Measurements from ENCODE around the gene PDS5B.
"Not testable (repeated sequence)": the region's sequence is repeated elsewhere in the genome, so short reads cannot be mapped to it uniquely, and the experiment has no call there.

The PDS5B gene, protein sequence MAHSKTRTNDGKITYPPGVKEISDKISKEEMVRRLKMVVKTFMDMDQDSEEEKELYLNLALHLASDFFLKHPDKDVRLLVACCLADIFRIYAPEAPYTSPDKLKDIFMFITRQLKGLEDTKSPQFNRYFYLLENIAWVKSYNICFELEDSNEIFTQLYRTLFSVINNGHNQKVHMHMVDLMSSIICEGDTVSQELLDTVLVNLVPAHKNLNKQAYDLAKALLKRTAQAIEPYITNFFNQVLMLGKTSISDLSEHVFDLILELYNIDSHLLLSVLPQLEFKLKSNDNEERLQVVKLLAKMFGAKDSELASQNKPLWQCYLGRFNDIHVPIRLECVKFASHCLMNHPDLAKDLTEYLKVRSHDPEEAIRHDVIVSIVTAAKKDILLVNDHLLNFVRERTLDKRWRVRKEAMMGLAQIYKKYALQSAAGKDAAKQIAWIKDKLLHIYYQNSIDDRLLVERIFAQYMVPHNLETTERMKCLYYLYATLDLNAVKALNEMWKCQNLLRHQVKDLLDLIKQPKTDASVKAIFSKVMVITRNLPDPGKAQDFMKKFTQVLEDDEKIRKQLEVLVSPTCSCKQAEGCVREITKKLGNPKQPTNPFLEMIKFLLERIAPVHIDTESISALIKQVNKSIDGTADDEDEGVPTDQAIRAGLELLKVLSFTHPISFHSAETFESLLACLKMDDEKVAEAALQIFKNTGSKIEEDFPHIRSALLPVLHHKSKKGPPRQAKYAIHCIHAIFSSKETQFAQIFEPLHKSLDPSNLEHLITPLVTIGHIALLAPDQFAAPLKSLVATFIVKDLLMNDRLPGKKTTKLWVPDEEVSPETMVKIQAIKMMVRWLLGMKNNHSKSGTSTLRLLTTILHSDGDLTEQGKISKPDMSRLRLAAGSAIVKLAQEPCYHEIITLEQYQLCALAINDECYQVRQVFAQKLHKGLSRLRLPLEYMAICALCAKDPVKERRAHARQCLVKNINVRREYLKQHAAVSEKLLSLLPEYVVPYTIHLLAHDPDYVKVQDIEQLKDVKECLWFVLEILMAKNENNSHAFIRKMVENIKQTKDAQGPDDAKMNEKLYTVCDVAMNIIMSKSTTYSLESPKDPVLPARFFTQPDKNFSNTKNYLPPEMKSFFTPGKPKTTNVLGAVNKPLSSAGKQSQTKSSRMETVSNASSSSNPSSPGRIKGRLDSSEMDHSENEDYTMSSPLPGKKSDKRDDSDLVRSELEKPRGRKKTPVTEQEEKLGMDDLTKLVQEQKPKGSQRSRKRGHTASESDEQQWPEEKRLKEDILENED (N-terminal part only)

DNA sequence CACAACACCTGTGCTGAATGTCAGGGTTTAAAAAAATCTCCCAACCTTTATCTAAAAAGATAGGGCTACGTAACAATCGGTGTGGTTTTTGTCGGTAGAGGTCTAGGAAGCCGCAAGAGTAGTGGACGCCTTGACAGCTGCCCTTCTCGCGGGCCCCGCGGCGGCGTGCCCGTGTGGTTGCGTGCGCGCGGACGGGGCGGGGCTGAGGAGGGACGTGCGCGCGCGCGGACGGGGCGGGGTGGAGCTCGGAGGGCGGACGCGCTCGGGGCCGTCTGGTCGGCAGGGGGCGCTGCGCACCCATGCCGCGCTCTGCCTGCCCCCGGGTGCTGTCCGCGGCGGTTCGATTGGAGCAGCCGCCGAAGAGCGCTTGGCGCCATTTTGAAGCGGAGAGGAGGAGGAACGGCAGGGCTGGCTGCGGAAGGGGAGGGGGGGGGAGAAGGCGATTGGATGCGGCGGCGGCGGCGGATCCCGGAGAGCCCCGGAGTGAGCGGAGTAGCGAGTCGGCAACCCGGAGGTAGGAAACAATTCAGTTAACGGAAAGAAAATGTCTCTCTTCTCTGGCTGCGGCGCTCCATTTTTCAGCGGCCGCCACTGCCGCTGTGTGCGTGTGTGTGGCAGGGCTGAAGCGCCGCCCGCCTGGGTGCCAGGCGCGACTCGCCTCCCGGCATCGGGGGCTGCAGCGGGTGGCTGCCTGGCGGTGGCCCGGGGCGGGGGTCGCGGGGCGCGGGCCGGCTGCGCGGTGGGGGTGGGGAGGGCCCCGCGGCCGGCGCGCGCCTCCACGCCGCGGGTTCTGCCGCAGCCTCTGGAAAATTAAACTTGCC lies at the start of gene PDS5B:
PDS5B (plus strand) TSS at position 373 of the 821 bp plus-strand sequence. CDS start 62,321 bp downstream, outside the sequence.
- DNase-seq: peak; percentile 97

DNA sequence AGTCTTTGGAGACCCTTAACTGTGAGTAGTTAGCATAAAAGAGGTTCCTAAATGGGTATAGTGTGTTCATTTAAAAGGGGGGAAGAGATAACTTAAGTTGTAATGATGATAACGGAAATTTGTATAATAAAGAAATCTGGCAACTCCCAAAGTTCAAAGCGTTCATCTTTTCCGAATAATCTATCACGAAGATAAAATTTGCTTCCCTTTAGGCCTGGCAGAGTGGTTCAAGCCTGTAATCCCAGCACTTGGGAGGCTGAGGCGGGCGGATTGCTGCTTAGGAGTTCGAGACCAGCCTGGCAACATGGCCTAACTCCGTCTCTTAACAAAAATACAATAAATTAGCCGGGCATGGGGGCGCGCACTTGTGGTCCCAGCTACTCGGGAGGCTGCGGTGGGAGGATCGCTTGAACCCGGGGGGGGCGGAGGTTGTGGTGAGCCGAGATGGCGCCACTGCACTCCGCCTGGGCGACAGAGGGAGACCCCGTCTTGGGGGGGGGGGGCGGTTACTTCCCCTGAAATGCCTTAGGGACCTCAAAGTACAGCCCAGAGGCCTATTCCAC lies 48.6 kb upstream of the PDS5B start:
- DNase-seq: peak; percentile 43

DNA sequence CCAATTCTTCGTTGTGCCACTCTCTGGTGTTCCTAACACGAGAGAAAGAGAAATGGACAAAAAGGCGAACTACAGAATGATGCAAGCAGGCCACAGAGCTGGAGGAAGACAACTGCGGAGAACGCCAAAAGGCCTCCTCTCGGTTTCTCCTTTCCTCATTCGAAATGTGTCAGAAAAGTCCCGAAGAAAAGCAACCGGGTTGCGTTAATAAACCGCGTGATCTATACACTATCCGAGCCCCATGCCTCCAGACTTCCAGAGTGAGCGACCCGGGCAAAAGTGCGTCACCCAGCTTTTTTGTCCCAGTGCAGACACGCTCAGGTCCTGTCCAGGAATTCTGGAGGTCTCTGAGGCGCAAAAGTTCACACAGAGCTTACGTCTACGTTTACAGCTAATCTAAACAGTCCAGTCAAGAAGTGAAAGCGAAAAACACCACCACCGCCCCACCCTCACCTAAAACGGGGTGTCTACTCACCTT lies 48.1 kb upstream of the PDS5B start:
- peak; percentile 66 for DNase-seq

DNA sequence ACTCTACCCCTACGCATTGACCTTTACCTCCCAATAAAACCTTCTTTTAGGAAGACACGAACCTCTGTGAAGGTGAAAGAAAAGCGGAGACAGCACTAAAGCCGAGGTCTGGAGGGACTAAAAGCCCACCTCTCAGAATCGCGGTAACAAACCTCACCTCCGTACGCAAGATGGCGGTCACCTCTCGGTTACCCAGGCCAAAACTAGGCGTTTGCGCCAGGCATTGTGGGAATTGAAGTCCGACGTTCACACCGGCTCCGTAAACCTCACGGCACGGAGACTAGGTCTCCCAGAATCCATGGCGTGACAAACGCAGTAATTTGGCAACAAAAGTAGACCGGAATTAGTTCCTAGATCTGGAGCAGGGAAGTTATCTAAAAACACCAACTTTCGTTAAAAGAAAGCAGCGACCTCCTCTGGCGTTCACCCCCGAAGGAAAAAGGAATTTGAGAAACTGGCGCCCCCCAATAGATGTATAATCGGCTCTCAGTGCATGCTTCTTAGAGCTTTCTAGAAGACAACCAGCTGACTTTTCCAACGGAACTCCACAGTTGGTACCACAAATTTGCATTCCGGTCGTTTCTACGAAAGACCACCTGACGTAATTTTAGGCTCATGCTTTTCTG lies 47.5 kb upstream of the PDS5B start, which contains the start of gene N4BP2L2:
N4BP2L2 (minus strand) TSS at position 175 of the 626 bp plus-strand sequence. CDS start 1,768 bp downstream, outside the sequence.
- peak; percentile 96 for DNase-seq

DNA sequence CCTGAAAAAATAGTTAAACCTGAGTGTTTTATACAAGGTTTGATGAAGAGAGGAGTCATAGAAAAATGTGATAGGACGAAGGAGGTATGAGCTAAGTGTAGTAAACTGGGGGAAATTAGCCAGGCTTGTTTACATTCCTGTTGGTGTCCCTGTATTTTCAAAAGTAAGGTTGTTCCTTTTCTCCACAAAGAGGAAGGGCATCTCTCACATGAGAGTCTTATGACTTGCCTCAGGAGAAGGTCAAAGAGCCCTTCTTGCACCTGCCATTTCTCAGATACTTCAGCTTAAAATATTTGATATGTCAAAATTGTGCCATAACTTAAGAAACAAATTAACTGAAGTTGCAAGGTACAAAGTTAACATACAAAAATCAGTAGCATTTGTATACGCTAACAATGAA lies 44.0 kb upstream of the PDS5B start:
- no peak for DNase-seq

DNA sequence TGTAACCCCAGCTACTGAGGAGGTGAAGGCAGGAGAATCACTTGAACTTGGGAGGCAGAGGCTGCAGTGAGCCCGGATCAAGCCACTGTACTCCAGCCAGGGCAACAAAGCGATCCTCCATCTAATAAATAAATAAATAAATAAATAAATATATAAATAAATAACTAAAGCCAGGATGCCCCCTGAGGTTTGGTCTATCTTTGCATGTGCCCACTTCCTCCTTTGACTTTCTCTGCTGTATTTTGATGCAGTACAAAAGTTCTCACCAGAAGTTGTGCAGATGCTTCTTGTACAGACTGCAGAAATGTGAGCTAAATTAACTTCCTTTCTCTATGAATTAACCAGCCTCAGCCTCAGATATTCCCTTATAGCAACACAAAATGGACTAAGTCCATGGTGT lies 41.2 kb upstream of the PDS5B start:
- DNase-seq: no peak

DNA sequence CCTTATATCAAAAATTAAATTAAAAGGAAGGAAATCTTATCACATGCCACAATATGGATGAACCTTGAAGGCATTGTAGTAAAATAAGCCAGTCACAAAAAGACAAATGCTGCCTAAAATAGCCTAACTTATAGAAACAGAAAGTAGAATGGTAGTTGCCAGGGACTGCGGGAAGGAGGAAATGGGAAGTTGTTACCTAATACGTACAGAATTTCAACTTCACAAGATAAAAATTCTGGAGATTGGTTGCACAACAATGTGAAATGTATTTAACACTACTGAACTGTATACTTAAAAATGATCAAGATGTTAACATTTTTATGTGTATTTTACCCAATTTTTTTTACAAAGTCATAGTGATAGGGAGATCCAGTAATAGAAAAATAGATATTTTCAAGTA lies 37.4 kb upstream of the PDS5B start:
- DNase-seq: no peak

DNA sequence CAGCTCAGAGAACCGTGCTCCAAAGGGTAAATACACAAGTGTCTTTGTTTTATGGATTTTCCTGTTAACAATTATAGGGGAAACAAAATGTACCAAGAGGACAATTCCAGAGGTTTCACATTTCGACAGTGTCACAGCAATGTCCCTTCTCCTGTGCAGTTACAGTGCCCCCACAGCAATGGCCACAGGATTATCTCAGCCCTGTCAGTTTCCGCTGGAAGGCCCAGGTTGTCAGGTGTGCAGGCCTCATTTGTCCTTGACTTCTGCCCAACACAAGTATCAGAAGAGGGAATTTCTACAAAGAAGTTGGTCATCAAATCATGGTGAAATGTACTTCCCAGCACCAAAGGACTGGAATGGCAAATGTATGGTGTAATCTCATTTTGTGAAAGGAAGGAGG lies 36.5 kb upstream of the PDS5B start:
- DNase-seq: no peak

DNA sequence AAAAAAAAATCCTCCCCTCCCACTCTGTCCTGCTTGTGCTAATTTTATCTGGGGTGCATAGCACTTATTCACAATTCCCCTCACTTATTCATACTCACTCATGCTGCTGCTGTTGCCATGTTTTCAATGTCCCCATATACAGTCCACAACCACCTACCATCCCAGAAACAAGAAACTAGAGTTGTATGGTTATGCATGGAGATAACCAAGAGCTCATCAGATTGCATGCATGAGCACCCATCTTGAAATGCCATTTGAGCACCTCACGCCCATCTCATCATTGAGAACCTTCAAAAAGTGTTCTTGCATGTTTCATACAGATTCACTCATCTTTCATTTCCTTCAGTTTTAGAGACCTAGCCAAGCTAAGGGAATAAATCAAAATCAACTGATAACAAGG lies 32.5 kb upstream of the PDS5B start:
- no peak for DNase-seq

DNA sequence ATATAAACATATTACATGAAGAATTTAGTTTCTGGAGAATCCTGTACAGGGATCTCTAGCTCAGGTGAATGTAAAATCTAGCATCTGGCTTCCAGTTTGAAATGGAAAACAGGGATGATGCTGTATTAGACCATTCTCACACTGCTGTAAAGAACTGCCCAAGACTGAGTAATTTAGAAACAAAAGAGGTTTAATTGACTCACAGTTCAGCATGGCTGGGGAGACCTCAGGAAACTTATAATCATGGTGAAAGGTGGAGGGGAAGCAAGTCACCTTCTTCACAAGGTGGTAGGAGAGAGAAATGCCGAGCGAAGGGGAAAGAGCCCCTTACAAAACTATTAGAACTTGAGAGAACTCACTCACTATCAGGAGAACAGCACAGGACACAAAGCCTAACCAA lies 30.6 kb upstream of the PDS5B start:
- no peak for DNase-seq

DNA sequence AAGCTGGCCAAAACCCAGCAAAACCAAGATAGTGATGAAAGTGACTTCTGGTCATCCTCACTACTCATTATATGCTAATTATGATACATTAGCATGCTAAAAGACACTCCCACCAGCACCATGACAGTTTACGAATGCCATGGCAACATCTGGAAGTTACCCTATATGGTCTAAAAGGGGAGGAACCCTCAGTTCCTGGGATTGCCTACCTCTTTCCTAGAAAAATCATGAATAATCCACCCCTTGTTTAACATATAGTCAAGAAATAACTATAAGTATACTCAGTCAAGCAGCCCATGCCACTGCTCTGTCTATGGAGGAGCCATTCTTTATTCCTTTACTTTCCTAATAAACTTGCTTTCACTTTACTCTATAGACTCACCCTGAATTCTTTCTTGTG lies 25.4 kb upstream of the PDS5B start:
- not testable (repeated sequence) for DNase-seq

DNA sequence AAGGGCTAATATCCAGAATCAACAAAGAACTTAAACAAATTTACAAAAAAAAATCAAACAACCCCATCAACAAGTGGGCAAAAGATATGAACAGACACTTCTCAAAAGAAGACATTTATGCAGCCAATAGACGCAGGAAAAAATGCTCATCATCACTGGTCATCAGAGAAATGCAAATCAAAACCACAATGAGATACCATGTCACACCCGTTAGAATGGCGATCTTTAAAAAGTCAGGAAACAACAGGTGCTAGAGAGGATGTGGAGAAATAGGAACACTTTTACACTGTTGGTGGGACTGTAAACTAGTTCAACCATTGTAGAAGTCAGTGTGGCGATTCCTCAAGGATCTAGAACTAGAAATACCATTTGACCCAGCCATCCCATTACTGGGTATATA lies 10.6 kb upstream of the PDS5B start:
- DNase-seq: not testable (repeated sequence)

DNA sequence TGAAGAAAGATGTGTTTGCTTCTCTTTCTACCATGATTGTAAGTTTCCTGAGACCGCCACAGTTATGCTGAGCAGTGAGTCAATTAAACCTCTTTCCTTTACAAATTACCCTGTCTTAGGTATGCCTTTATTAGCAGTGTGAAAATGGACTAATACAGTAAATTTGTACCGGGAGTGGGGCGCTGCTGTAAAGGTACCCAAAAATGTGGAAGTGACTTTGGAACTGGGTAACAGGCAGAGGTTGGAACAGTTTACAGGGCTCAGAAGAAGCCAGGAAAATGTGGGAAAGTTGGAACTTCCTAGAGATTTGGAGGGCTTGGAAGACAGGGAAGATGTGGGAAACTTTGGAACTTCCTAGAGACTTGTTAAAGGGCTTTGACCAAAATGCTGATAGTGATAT lies 9.2 kb upstream of the PDS5B start:
- no peak for DNase-seq

DNA sequence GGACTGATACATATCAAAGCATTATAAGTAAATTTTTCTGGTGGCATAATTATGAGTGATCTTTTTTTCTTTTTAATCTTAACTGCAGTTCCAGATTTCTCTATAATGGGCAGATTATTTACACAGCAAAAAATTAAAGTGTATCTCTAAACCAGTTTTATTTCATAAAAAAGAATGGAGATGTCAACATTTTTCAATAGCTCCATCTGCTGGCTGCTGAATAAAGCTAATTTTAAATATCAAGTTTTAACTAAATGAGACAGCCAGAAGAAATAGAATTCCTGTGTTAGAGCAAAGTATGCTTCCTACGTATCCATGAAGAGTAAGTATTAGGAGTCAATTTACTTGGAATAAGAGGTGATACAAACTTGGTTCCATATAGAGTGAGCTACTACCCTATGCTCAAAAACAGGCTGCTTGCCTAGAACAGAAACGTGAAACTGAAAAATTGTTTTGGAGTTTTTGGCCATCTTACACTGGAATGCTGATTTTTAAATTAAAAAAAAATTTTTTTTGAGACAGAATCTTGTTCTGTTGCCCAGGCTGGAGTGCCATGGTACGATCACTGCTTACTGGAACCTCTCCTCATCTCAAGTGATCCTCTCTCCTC lies 5.0 kb upstream of the PDS5B start:
- peak; percentile 32 for DNase-seq

DNA sequence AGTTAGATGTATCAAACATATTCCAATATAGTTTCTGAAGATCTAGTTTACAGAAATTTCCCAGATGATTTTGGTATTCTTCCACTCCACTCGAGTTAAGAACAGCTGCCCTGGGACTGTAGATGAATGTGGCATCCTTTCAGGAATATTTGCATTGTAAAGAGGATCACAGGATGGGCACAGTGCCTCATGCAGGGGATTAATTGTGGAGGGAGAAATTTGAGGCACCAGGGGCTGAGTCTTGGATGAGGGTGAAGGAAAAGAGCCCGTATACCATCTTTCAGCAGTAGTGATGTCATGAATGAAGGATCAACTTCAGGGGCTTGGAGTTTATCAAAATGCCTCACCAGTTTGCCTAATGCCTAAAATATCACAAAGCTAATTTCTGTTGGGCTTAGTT lies 4.0 kb upstream of the PDS5B start:
- DNase-seq: no peak

DNA sequence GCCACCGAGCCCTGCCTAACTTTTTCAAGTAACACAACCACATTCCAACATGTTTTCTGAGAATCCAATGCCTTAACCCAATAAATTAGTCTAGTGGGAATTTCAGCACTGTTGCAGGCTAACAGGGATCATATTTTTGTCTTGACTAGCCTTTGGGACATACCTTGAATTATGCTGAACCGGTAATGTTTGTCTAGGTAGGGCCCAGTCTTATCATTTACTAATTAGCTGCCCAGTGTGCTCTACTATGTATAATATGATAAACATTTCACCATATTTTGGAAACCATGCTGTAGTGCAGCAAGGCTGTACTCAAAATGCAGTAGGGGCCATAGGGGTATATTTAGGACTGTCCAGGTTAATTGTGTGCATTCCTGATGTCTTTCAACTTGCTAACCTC lies 3.3 kb upstream of the PDS5B start:
- no peak for DNase-seq

DNA sequence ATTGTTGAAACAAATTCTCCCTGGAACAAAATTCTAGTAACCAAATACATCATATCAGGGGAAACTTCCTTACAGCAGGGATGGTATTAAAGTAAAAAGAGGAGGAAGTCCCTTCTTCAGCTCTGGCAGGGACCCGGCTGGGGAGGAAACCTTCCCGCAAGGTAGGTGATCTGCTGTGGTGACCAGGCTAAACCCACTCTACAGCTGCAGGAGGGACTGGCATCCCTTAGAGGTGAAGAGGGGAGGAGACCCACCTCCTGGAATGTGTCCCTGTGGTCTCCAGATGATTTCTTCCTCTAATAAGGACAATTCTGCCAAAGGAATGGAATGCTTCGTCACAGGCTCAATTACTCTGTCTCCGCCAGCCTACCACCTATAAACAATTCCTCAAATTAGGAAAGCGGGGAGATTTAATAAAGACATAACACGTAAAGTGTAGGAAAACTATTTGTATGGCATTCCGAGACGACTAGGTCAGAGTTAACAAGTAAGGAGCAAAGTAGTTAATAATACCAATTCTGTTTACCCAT lies 637 bp upstream of the PDS5B start:
- no peak for DNase-seq

DNA sequence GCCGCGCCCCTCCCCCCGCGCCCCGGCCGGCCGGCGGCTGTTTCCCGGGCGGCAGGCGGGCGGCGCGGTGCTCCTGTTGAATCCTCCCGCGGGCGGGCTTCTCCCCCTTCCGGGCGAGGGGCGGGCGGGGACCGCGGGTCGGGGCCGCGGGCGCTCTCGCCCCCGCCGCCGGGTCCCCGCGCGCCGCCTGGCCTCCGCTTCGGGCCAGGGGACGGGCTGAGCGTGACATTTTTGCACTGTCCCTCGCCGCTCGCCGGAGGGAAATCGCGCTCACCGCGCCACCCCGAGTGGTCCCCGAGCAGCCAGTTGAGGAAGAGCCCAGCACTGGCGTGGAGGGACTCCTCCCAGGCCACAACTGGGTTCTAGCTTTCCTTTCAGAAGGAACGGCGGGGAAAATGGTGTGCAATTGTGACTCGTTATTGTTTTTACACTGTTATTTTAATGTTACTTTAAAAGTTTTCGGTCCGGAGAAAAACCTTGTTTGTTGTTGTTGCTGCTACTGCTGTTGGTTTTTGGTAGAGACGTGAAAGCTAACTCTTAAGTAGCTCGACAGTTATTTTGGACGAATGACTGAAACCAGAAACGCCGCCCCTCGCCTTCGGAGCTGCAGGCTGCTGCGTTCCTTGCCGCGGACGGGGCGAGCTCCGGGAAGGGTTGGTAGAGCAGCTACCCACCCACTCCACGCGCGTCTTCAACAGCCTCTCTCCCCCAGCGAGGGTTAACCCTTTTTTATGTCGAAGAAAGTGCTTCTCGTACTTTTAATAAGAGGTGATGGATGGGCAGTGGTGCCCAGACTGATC lies 959 bp downstream of the PDS5B start:
- peak; percentile 44 for DNase-seq

DNA sequence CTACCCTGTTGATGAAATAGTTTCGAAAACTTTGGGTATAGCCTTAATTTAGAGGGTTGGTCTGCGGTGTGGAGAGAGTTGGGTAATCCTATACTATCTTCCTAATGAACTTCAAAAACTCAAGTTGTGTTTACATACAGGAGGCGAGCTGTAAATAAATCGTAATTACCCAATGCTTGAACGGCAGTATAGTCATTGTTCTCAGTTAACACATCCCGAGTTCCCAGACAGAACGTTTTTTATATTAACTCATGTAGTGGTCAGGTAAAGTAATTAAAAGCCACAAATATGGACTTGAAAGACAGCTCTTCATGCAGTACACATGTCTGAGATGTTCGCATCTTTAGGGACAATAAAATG lies 1.5 kb downstream of the PDS5B start:
- no peak for DNase-seq

DNA sequence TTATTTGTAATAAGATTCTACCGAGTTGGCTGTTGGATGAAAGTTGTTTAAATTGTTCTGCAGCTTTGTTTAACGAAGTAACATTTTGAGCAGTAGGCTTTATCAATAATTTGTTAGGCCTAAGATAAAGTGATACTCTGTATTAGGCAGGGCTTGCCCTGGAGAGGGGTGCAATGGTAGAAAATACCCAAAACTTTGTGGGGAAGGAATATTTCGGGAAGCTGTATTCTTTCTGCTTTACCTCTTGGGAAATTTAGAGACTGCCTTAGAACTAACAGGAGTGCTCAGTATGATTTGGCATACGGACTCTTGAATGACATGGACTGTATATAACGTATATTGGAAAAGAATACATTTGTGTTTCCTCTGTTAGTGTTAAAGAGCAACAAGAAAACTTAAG lies 2.5 kb downstream of the PDS5B start:
- no peak for DNase-seq

Measured in activated CD4-positive, alpha-beta T cell treated with anti-CD3 and anti-CD28 coated beads, Interleukin-2, amount 50 U/mL, for 16 hours (primary cell).